Breast epithelium (tissue), 4 donors: ENCODE results near the gene LMBR1. TPM values are rescaled to one million over a fixed set of nuclear protein-coding genes. Genes with fewer than 3 reads are reported as not detected.

Source experiments
- DNase-seq, 2 donors: peaks; one replicate each; pipeline ENCODE4 v3.0.0-alpha.2; 2019; ENCODE audit warnings: low spot score in 2 of 2
- H3K27ac ChIP-seq, 2 donors: fragments of 200-600 bp; sonication (generic) in 1 of 2; one replicate each; pipeline ENCODE4 v1.5.1; 2016 to 2019; ENCODE audit warnings: mild to moderate bottlenecking in 1 of 2
- H3K27me3 ChIP-seq, 2 donors: fragments of 200-600 bp; sonication (generic) in 1 of 2; one replicate each; pipeline versions ENCODE4 v1.5.1 to v1.6.0; 2017 to 2019; ENCODE audit warnings: control low read depth in 1 of 2, mild to moderate bottlenecking in 1 of 2
- H3K36me3 ChIP-seq: fragments of 200-600 bp; one replicate; pipeline ENCODE4 v1.5.1; 2019
- H3K4me1 ChIP-seq, 2 donors: fragments of 200-600 bp; sonication (generic); one replicate each; pipeline ENCODE4 v1.5.1; 2016 to 2019; ENCODE audit warnings: control low read depth in 1 of 2
- H3K4me3 ChIP-seq, 3 donors: fragments of 200-600 bp; sonication (generic); 1 replicate in 2 of 3; 2 replicates in 1 of 3; pipeline ENCODE4 v1.5.1; 2016 to 2019; ENCODE audit warnings: mild to moderate bottlenecking in 3 of 3, moderate library complexity in 2 of 3
- H3K9me3 ChIP-seq, 2 donors: fragments of 200-600 bp; sonication (generic) in 1 of 2; one replicate each; pipeline ENCODE4 v1.5.1; 2016 to 2019; ENCODE audit warnings: control low read depth in 1 of 2
- POLR2A ChIP-seq: fragments of 450-650 bp; IDR thresholded peaks from one replicate; pipeline ENCODE4 v1.6.1; 2016; ENCODE audit warnings: antibody characterized with exemption, mild to moderate bottlenecking, moderate library complexity
- POLR2AphosphoS5 ChIP-seq, 3 donors: sonication (generic); formaldehyde crosslinking; IDR thresholded peaks; one replicate each; pipeline ENCODE4 v1.6.1; 2017; ENCODE audit warnings: antibody characterized with exemption in 3 of 3
- intact Hi-C: fragments of 100-400 bp; cut with DNase I; formaldehyde crosslinking; loops from one replicate; pipeline ENCODE4 v1.15.1; 2023; ENCODE audit warnings: low total_unique reads
- total RNA-seq, 3 donors: library from RNA; depleted of rRNA; stranded (reverse); fragments of >200 nt; gene quantifications; one replicate each; pipeline ENCODE4 v1.1.0, GENCODE V29; 2016
- TF ChIP-seq, protein P1 (sequence below), 3 donors: fragments of 450-650 bp; IDR thresholded peaks; one replicate each; pipeline ENCODE4 v1.5.1; 2016 to 2017; ENCODE audit warnings: antibody characterized with exemption in 3 of 3, mild to moderate bottlenecking in 3 of 3, moderate library complexity in 3 of 3

Gene LMBR1
- total RNA-seq, 3 donors from 2014 or later: 69.0 to 90.6 (median 88.8) TPM

DNA sequence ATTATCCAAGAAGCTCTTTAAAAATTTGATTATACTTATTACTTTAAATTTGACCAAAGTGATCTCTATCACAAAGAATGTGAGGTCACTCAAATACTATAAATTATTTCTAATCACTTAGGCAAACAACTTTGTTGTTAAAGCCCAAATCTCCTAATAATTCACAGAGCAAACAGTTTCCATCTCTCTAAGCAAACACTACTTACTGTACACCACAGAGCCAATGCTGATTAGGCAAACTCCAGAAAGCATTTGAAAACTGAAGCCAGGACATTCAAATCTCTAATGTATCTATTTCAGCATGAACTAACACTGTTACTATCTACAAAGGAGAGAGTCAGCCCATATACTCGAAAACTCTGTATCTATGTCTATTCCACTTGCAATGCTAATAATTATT, 145.3 kb downstream of the LMBR1 start:
- no peaks in the 10 kb centered on the region for H3K36me3 ChIP-seq
- no peaks in the 10 kb centered on the region for H3K27me3 ChIP-seq
- intact Hi-C loops: no loop called here
- no peak for DNase-seq
- H3K4me3 ChIP-seq: no peak overlapping the region
- TF ChIP-seq, protein P1, sequence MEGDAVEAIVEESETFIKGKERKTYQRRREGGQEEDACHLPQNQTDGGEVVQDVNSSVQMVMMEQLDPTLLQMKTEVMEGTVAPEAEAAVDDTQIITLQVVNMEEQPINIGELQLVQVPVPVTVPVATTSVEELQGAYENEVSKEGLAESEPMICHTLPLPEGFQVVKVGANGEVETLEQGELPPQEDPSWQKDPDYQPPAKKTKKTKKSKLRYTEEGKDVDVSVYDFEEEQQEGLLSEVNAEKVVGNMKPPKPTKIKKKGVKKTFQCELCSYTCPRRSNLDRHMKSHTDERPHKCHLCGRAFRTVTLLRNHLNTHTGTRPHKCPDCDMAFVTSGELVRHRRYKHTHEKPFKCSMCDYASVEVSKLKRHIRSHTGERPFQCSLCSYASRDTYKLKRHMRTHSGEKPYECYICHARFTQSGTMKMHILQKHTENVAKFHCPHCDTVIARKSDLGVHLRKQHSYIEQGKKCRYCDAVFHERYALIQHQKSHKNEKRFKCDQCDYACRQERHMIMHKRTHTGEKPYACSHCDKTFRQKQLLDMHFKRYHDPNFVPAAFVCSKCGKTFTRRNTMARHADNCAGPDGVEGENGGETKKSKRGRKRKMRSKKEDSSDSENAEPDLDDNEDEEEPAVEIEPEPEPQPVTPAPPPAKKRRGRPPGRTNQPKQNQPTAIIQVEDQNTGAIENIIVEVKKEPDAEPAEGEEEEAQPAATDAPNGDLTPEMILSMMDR (IDR thresholded peaks at IDR 0.05): no peak
- TF ChIP-seq POLR2AphosphoS5 (IDR thresholded peaks at IDR 0.05) (no peak), POLR2A (no peak)
- H3K27ac ChIP-seq: no peak overlapping the region
- no peaks in the 10 kb centered on the region for H3K4me1 ChIP-seq
- H3K9me3 ChIP-seq: no peaks in the 10 kb centered on the region

DNA sequence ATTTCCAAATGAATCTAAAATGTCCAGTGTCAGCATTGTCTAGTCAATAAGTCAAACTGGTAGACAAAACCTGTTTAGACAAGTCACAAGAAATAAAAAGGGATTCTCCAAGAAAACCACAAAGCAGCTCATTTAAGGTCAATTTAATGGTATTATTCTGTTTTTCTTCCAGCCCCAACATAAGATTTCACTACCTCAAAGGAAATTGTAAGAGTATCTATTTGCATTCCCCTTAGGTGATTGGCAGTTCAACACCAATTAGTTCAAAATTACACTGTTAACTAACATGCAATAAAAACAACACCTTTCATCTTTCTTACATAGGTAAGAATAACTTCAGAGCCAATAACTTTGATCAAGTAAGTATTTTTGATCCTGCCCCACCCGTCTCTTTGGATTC, 146.1 kb downstream of the LMBR1 start:
- no peak for DNase-seq
- Histone ChIP-seq H3K27me3 (no peaks in the 10 kb centered on the region), H3K36me3 (no peaks in the 10 kb centered on the region), H3K4me3 (no peak overlapping the region), H3K9me3 (no peaks in the 10 kb centered on the region), H3K27ac (no peak overlapping the region), H3K4me1 (no peaks in the 10 kb centered on the region)
- intact Hi-C loops: no loop called here
- TF ChIP-seq POLR2A: no peak
- TF ChIP-seq POLR2AphosphoS5 (IDR thresholded peaks at IDR 0.05): no peak
- TF ChIP-seq, protein P1 (IDR thresholded peaks at IDR 0.05): no peak

DNA sequence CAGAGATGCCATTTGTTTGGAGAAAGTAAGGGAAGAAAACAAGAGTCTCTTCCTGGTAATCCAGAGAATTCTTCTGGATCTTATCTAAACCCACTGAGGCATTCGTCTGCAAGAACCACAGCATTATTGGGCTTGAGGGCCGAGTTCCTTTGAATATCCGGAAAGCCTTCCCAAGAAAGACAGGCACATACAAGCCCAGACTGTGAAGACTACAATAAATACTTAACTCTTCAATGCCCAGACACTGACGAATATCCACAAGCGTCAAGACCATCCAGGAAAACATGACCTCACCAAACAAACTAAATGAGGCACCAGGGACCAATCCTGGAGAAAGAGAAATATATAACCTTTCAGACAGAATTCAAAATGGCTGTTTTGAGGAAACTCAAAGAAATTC, 153.4 kb downstream of the LMBR1 start:
- Histone ChIP-seq H3K4me3 (no peak overlapping the region), H3K27me3 (no peaks in the 10 kb centered on the region), H3K9me3 (peaks cover 0 to 6% of the 10 kb centered on the region in 2 donors), H3K36me3 (no peaks in the 10 kb centered on the region), H3K4me1 (no peaks in the 10 kb centered on the region), H3K27ac (no peak overlapping the region)
- intact Hi-C loops: no loop called here
- DNase-seq: no peak
- TF ChIP-seq POLR2AphosphoS5 (IDR thresholded peaks at IDR 0.05): no peak
- no peak for TF ChIP-seq POLR2A
- TF ChIP-seq, protein P1 (IDR thresholded peaks at IDR 0.05): no peak

DNA sequence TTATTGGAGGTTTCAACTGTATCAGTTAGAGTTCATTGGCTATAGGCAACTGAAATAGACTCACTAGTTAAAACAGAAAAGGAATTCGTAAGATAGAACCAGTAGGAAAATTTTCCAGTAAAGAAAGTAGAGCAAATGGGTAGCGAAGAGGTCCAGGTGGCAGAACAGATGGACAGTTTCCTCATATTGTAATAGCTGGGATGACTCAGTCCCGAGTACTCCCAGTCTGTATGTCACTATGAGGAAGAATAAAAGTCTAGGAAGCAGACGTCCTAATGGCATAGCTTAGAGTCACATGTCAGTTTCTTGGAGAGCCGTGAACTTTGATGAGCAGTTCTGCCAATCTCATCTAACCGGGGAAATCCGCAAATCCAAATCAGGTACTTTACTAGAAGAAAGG, 157.1 kb downstream of the LMBR1 start:
- Histone ChIP-seq H3K27ac (no peak overlapping the region), H3K4me3 (no peak overlapping the region), H3K4me1 (no peaks in the 10 kb centered on the region), H3K36me3 (peaks cover 6% of the 10 kb centered on the region), H3K27me3 (no peaks in the 10 kb centered on the region), H3K9me3 (peaks cover 0 to 19% of the 10 kb centered on the region in 2 donors)
- no peak for TF ChIP-seq POLR2AphosphoS5 (IDR thresholded peaks at IDR 0.05)
- no peak for TF ChIP-seq POLR2A
- TF ChIP-seq, protein P1 (IDR thresholded peaks at IDR 0.05): no peak
- intact Hi-C loops: no loop called here
- DNase-seq: no peak

DNA sequence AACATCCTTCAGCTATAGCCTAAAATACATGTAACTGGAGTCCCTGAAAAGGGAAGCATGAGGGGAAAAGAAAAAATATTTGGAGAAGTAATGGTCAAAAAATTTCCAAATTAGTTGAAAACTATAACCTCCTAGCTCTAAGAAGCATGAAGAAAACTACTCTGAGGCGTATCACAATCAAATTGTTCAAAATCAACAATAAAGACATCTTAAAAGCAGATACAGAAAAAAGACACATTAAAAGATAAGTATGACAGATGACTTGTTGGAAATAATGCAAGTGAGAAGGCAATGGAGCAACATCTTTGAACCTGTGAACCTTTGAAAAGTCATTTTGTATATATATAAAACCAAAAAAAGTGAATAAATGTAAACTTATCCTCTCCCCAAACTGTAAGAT, 159.3 kb downstream of the LMBR1 start:
- intact Hi-C loops: no loop called here
- Histone ChIP-seq H3K4me3 (no peak overlapping the region), H3K36me3 (peaks cover 6% of the 10 kb centered on the region), H3K27ac (no peak overlapping the region), H3K27me3 (no peaks in the 10 kb centered on the region), H3K9me3 (peaks cover 0 to 19% of the 10 kb centered on the region in 2 donors), H3K4me1 (no peaks in the 10 kb centered on the region)
- DNase-seq: no peak
- TF ChIP-seq POLR2AphosphoS5 (IDR thresholded peaks at IDR 0.05): no peak
- TF ChIP-seq, protein P1 (IDR thresholded peaks at IDR 0.05): no peak
- no peak for TF ChIP-seq POLR2A
